HepG2 (cell line): ENCODE data around the gene FUT3. TPM values are rescaled to one million over a fixed set of nuclear protein-coding genes. Genes with fewer than 3 reads are reported as not detected.

ENCODE experiments used
- ATAC-seq: fragments of 200-7000 bp; cut with Tn5 transposase; 3 replicates; pipeline ENCODE4 v1.9.1; 2020; ENCODE audit warnings: mild to moderate bottlenecking, moderate library complexity
- BruUV-seq: library from RNA; stranded (reverse); fragments of 400-500 nt; replicated peaks from 2 replicates; lab custom pipeline; 2021; lab: Mats Ljungman, UMichigan
- CTCF ChIA-PET: fragments of 300-600 bp; formaldehyde crosslinking; extraction: SDS; loops from one replicate; lab custom pipeline; 2021; ENCODE audit warnings: low total read pairs, inconsistent platforms, low intra/inter-chr PET ratio; lab: Yijun Ruan, JAX
- POLR2A ChIA-PET: fragments of 350-600 bp; sonication (Branson Sonifier 250); formaldehyde crosslinking; loops from one replicate; lab custom pipeline; 2020; ENCODE audit warnings: antibody characterized with exemption, inconsistent platforms; lab: Yijun Ruan, JAX
- DNase-seq: peaks from one replicate; pipeline ENCODE4 v3.0.0-alpha.2; 2015; ENCODE audit warnings: low spot score
- FAIRE-seq: peaks from 3 replicates; lab custom pipeline; 2011; peaks lifted over from hg19 to GRCh38; lab: Jason Lieb, UNC
- H2AFZ ChIP-seq: one replicate; pipeline ENCODE4 v1.6.1; 2011; ENCODE audit warnings: low read length, inconsistent platforms
- H3K27ac ChIP-seq: fragments of 300-600 bp; 3 replicates; pipeline ENCODE4 v1.8.0; 2011; ENCODE audit warnings: mixed run types, mild to moderate bottlenecking, mixed read lengths, low read length, inconsistent platforms; ENCODE audit not compliant: insufficient read depth; ENCODE audit errors: extremely low read length
- H3K27me3 ChIP-seq, 2 experiments: fragments of 200-600 bp in 1 of 2; 2 replicates in 1 of 2; 3 replicates in 1 of 2; pipeline versions ENCODE4 v1.6.0 to v1.8.0; 2011; ENCODE audit warnings: low read length in 2 of 2, mild to moderate bottlenecking in 2 of 2, moderate library complexity in 2 of 2, inconsistent platforms in 1 of 2; ENCODE audit not compliant: insufficient read depth in 2 of 2, control insufficient read depth in 1 of 2
- H3K36me3 ChIP-seq, 2 experiments: fragments of 200-600 bp in 1 of 2; replicated peaks in 1 of 2; 2 replicates in 1 of 2; 3 replicates in 1 of 2; pipeline versions ENCODE4 v1.5.1 to v1.8.0; 2011; ENCODE audit warnings: low read length in 2 of 2, inconsistent platforms in 1 of 2; ENCODE audit not compliant: insufficient read depth in 2 of 2, control insufficient read depth in 1 of 2
- H3K4me1 ChIP-seq: 2 replicates; pipeline ENCODE4 v1.5.1; 2012; ENCODE audit warnings: low read length, inconsistent platforms; ENCODE audit not compliant: insufficient read depth
- H3K4me2 ChIP-seq: 2 replicates; pipeline ENCODE4 v1.6.0; 2011; ENCODE audit warnings: low read depth, low read length, inconsistent platforms
- H3K4me3 ChIP-seq, 3 experiments: fragments of 200-600 bp in 1 of 3; sonication (generic), shearing (Covaris generic) in 1 of 3; replicated peaks in 1 of 3; 2 replicates each; pipeline ENCODE4 v1.5.1; 2011 to 2016; ENCODE audit warnings: low read length in 3 of 3, inconsistent platforms in 2 of 3, low read depth in 2 of 3, mild to moderate bottlenecking in 2 of 3, control low read depth in 1 of 3, mixed read lengths in 1 of 3; ENCODE audit not compliant: insufficient read depth in 1 of 3
- H3K79me2 ChIP-seq: one replicate; pipeline ENCODE4 v1.6.1; 2011; ENCODE audit warnings: low read length, inconsistent platforms; ENCODE audit not compliant: insufficient read depth
- H3K9ac ChIP-seq: 2 replicates; pipeline ENCODE4 v1.6.0; 2011; ENCODE audit warnings: mild to moderate bottlenecking, low read depth, low read length, inconsistent platforms; ENCODE audit not compliant: insufficient read depth
- H3K9me3 ChIP-seq: 2 replicates; pipeline ENCODE4 v1.5.1; 2012; ENCODE audit warnings: mild to moderate bottlenecking, low read length
- H4K20me1 ChIP-seq: 2 replicates; pipeline ENCODE4 v1.6.0; 2011; ENCODE audit warnings: inconsistent platforms, mild to moderate bottlenecking, low read length, moderate library complexity; ENCODE audit not compliant: insufficient read depth
- ATF1 ChIP-seq: IDR thresholded peaks from 2 replicates; pipeline ENCODE4 v1.6.1; 2016; ENCODE audit warnings: mild to moderate bottlenecking, control low read depth
- EHMT2 ChIP-seq: fragments of 200-600 bp; sonication (generic); IDR thresholded peaks from 2 replicates; pipeline ENCODE4 v1.7.0; 2017; ENCODE audit warnings: antibody characterized with exemption, low read depth, low read length, borderline replicate concordance
- KLF9 ChIP-seq: IDR thresholded peaks from 2 replicates; pipeline ENCODE4 v1.6.1; 2016; ENCODE audit warnings: low read depth
- NFATC3 ChIP-seq: sonication (generic); formaldehyde crosslinking; IDR thresholded peaks from 2 replicates; pipeline ENCODE4 v1.5.1; 2020; ENCODE audit warnings: mild to moderate bottlenecking, missing genetic modification reagents
- SALL1 ChIP-seq: sonication (generic); formaldehyde crosslinking; IDR thresholded peaks from 2 replicates; pipeline ENCODE4 v1.8.0; 2022; ENCODE audit warnings: mild to moderate bottlenecking, missing genetic modification reagents
- ZNF720 ChIP-seq: sonication (generic); formaldehyde crosslinking; IDR thresholded peaks from 2 replicates; pipeline ENCODE4 v1.4.0; 2020; ENCODE audit warnings: missing genetic modification reagents
- ZNF781 ChIP-seq: sonication (generic); formaldehyde crosslinking; IDR thresholded peaks from 2 replicates; pipeline ENCODE4 v1.5.1; 2020; ENCODE audit warnings: borderline replicate concordance, mild to moderate bottlenecking, missing genetic modification reagents; ENCODE audit errors: not compliant biosample characterization
- WGBS: methylation state at CpG from one replicate; pipeline ENCODE4 v1.1.6; 2017; ENCODE audit warnings: low lambda C conversion rate; 5-methylcytosine and 5-hydroxymethylcytosine counted together
- in situ Hi-C: cut with HindIII; loops from 2 replicates; pipeline ENCODE4 v1.10.0; 2017; ENCODE audit warnings: low pct_unique_long_range_greater_than_20kb; ENCODE audit not compliant: extremely low pct_ligation_motif_present
- intact Hi-C: fragments of 100-400 bp; cut with micrococcal nuclease; formaldehyde crosslinking; loops from one replicate; pipeline ENCODE4 v1.10.0; 2022; ENCODE audit not compliant: unreplicated experiment
- polyA plus RNA-seq, 8 experiments: library from polyadenylated mRNA; depleted of rRNA in 3 of 8; stranded (reverse) in 7 of 8; unstranded in 1 of 8; fragments of >200 nt; fragmentation: Illumina TruSeq in 4 of 8; extraction: Trizol in 4 of 8; gene quantifications; 2 replicates each; pipeline versions ENCODE4 v1.2.1 to v1.2.3, GENCODE V29; 2011 to 2016; ENCODE audit warnings: low read depth in 4 of 8, missing spikeins in 1 of 8, mixed read lengths in 1 of 8; ENCODE audit not compliant: insufficient read depth in 1 of 8
- total RNA-seq, 5 experiments: library from RNA; depleted of rRNA; stranded (reverse); fragments of >200 nt; fragmentation: Illumina TruSeq; extraction: Trizol; gene quantifications; 2 replicates each; pipeline ENCODE4 v1.2.3, GENCODE V29; 2016; ENCODE audit warnings: low read depth in 1 of 5
- TF ChIP-seq, protein P1 (sequence below): sonication (generic); formaldehyde crosslinking; IDR thresholded peaks from 2 replicates; pipeline ENCODE4 v1.4.0; 2020; ENCODE audit warnings: missing genetic modification reagents
- TF ChIP-seq, protein P2 (sequence below): sonication (generic); formaldehyde crosslinking; IDR thresholded peaks from 2 replicates; pipeline ENCODE4 v1.8.1; 2023; ENCODE audit warnings: mild to moderate bottlenecking, missing genetic modification reagents
- TF ChIP-seq, protein P3 (sequence below): sonication (generic); formaldehyde crosslinking; IDR thresholded peaks from 2 replicates; pipeline ENCODE4 v1.8.1; 2023; ENCODE audit warnings: mild to moderate bottlenecking, moderate library complexity, missing genetic modification reagents
- TF ChIP-seq, protein P4 (sequence below), 2 experiments: sonication (generic) in 1 of 2; formaldehyde crosslinking in 1 of 2; IDR thresholded peaks; 2 replicates each; pipeline versions ENCODE4 v1.4.0 to v1.6.1; 2018 to 2020; ENCODE audit warnings: missing genetic modification reagents in 2 of 2, borderline replicate concordance in 1 of 2, low read depth in 1 of 2, mild to moderate bottlenecking in 1 of 2, missing biosample characterization in 1 of 2
- TF ChIP-seq, protein P5 (sequence below): sonication (generic); formaldehyde crosslinking; IDR thresholded peaks from 2 replicates; pipeline ENCODE4 v1.8.1; 2023; ENCODE audit warnings: mild to moderate bottlenecking, missing genetic modification reagents

Gene FUT3
- total and polyA plus RNA-seq, 2 of the 13 experiments (the other 11 are each of a cell fraction or from before 2014, with no cell fraction given): 0.53 to 1.1 TPM

DNA sequence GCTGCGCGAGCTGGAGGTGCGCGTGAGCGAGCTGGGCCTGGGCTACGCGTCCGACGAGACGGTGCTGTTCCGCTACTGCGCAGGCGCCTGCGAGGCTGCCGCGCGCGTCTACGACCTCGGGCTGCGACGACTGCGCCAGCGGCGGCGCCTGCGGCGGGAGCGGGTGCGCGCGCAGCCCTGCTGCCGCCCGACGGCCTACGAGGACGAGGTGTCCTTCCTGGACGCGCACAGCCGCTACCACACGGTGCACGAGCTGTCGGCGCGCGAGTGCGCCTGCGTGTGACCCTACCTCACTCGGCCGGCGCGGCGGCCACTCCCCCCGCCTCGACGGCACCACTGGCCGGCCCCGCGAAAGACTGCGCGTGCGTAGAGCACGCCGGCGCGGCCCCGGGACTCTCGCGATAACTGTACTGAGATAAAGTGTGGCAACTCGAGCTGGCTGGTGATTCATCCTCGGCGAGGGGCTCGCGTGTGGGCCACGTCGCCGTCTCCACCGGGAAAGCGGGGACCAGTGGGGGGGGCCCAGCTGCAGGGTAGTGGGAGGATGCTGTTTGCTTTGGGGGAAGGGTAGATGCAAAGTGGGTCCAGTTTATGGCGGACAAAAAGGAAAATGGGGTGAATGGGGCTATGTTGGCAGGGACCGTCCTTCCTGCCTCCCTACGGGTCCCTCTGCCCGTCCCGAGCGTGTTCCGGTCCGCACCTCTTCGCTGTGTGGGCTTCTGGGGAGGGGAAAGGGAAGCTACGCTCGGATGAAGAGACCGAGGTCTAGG lies 23.2 kb downstream of the FUT3 start:
- Histone ChIP-seq H3K79me2 (peaks cover 12% of the 10 kb centered on the region), H2AFZ (no peak overlapping the region), H4K20me1 (no peaks in the 10 kb centered on the region), H3K4me2 (peak overlapping the region; percentile 100), H3K4me1 (peaks cover 55% of the 10 kb centered on the region), H3K27ac (peak overlapping the region; percentile 89), H3K27me3 (no peaks in the 10 kb centered on the region; a peak in 1 of 5 replicates), H3K36me3 (peaks cover 0 to 5% of the 10 kb centered on the region in 2 experiments; a peak in 1 of 5 replicates), H3K4me3 (peak overlapping the region; percentile 73 to 90 (median 83)), H3K9ac (peak overlapping the region; percentile 97), H3K9me3 (no peaks in the 10 kb centered on the region)
- ChIA-PET POLR2A (interaction anchor here (0.5 to 4.2 kb wide), 35 partner anchors 10 to 205 kb away, joined by 3 to 96 read pairs (median 8); partner anchors contain the start of genes CATSPERD, DUS3L, FUT5 and FUT6), CTCF (interaction anchor here (2.5 kb wide), 1 partner anchor 23 kb away, joined by 19 read pairs; the partner anchor contains the start of gene NRTN)
- intact Hi-C loops: loop anchor here (5.0 kb wide), 1 partner anchor 44 kb away; the partner anchor contains the start of gene FUT5
- DNase-seq (peak; percentile 89), ATAC-seq (peak; percentile 68), FAIRE-seq (peak; percentile 44)
- BruUV-seq: no TSS peak
- WGBS: 3% methylated on average over 37 of the region's 91 CpGs
- in situ Hi-C loops: no loop called here
- TF ChIP-seq, protein P1, sequence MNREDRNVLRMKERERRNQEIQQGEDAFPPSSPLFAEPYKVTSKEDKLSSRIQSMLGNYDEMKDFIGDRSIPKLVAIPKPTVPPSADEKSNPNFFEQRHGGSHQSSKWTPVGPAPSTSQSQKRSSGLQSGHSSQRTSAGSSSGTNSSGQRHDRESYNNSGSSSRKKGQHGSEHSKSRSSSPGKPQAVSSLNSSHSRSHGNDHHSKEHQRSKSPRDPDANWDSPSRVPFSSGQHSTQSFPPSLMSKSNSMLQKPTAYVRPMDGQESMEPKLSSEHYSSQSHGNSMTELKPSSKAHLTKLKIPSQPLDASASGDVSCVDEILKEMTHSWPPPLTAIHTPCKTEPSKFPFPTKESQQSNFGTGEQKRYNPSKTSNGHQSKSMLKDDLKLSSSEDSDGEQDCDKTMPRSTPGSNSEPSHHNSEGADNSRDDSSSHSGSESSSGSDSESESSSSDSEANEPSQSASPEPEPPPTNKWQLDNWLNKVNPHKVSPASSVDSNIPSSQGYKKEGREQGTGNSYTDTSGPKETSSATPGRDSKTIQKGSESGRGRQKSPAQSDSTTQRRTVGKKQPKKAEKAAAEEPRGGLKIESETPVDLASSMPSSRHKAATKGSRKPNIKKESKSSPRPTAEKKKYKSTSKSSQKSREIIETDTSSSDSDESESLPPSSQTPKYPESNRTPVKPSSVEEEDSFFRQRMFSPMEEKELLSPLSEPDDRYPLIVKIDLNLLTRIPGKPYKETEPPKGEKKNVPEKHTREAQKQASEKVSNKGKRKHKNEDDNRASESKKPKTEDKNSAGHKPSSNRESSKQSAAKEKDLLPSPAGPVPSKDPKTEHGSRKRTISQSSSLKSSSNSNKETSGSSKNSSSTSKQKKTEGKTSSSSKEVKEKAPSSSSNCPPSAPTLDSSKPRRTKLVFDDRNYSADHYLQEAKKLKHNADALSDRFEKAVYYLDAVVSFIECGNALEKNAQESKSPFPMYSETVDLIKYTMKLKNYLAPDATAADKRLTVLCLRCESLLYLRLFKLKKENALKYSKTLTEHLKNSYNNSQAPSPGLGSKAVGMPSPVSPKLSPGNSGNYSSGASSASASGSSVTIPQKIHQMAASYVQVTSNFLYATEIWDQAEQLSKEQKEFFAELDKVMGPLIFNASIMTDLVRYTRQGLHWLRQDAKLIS (CRISPR knock-in tag): peak; percentile 62; the same call in 1 of the 2 replicates
- TF ChIP-seq KLF9 (CRISPR knock-in tag) (0 out of 2 replicates have a peak, but pooled peaks have one; percentile 85), ATF1 (CRISPR knock-in tag) (no peak), SALL1 (CRISPR knock-in tag) (peak; percentile 90), EHMT2 (no peak), NFATC3 (CRISPR knock-in tag) (peak; percentile 95), ZNF720 (CRISPR knock-in tag) (no peak), ZNF781 (CRISPR knock-in tag) (peak; percentile 92)
- TF ChIP-seq, protein P2, sequence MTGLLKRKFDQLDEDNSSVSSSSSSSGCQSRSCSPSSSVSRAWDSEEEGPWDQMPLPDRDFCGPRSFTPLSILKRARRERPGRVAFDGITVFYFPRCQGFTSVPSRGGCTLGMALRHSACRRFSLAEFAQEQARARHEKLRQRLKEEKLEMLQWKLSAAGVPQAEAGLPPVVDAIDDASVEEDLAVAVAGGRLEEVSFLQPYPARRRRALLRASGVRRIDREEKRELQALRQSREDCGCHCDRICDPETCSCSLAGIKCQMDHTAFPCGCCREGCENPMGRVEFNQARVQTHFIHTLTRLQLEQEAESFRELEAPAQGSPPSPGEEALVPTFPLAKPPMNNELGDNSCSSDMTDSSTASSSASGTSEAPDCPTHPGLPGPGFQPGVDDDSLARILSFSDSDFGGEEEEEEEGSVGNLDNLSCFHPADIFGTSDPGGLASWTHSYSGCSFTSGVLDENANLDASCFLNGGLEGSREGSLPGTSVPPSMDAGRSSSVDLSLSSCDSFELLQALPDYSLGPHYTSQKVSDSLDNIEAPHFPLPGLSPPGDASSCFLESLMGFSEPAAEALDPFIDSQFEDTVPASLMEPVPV (CRISPR knock-in tag): peak; percentile 85; the same call in 1 of the 2 replicates
- TF ChIP-seq, protein P3, sequence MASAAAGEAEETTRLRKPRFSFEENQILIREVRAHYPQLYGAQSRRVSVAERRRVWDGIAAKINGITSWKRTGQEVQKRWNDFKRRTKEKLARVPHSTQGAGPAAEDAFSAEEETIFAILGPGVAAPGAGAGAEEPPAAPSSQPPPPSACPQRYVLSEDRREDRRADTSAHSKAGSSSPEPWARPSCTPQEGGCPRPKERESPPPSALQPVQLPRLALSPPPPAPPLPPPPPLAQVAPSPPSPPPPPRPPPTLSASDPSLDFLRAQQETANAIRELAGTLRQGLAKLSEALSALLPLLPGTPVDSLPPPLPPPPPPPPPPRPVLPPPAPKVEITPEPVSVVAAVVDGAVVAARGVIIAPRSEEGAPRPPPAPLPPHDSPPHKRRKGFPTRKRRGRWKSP (CRISPR knock-in tag): peak; percentile 83
- TF ChIP-seq, protein P4, sequence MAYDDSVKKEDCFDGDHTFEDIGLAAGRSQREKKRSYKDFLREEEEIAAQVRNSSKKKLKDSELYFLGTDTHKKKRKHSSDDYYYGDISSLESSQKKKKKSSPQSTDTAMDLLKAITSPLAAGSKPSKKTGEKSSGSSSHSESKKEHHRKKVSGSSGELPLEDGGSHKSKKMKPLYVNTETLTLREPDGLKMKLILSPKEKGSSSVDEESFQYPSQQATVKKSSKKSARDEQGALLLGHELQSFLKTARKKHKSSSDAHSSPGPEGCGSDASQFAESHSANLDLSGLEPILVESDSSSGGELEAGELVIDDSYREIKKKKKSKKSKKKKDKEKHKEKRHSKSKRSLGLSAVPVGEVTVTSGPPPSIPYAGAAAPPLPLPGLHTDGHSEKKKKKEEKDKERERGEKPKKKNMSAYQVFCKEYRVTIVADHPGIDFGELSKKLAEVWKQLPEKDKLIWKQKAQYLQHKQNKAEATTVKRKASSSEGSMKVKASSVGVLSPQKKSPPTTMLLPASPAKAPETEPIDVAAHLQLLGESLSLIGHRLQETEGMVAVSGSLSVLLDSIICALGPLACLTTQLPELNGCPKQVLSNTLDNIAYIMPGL (CRISPR knock-in tag; IDR thresholded peaks at IDR 0.05; ENCODE audit: borderline replicate concordance in 1 of 2, low read depth in 1 of 2): peak in 1 of 2 experiments; percentile 67; a peak in 3 of 4 replicates
- TF ChIP-seq, protein P5, sequence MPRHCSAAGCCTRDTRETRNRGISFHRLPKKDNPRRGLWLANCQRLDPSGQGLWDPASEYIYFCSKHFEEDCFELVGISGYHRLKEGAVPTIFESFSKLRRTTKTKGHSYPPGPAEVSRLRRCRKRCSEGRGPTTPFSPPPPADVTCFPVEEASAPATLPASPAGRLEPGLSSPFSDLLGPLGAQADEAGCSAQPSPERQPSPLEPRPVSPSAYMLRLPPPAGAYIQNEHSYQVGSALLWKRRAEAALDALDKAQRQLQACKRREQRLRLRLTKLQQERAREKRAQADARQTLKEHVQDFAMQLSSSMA (CRISPR knock-in tag): peak; percentile 81; the same call in 1 of the 2 replicates
